ENCODE measurements around the gene SLC1A2.
A peak's percentile ranks its signal among the peaks of the same experiment; 100 is the strongest.

The SLC1A2 gene

DNA sequence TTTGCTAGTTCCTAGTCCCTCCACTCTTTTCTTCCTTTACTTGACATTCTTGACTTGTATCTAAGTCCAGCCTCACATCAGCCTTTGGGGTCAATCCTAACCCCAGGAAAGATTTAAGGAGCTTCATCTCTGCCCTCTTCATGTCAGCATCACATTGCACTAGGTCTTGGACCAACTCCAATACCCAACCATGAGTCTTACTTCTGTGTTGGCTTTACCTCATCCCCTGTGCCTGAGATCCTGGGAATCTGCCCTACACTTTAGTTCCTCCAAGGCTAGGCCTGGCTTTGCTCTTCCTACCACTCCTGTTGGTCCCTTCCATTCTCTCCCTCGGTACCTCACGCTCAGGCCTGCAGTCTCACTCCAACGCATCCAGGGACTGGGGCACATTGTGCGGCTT is 117.0 kb downstream of the SLC1A2 start:
- no peak for DNase-seq (ENCODE audit: low read depth)

DNA sequence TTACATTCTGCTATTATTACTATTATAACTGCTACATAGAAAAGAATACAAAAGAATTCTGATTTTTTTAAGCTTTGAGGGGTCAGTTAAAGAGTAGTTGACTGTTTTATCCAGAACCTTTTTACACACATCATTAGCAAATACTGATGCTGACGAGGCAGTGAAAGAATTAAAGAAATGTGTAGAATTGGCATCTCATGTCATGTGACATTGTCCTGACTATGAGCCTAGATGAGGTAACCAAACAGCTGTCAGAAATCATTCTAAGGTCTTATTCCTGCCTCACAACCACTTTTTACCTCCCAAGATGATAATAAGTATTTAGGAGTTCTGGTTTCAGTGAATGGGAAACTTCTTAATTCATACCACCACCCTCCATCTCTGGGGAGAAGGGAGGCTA is 121.0 kb downstream of the SLC1A2 start:
- no peak for DNase-seq (ENCODE audit: low read depth)

DNA sequence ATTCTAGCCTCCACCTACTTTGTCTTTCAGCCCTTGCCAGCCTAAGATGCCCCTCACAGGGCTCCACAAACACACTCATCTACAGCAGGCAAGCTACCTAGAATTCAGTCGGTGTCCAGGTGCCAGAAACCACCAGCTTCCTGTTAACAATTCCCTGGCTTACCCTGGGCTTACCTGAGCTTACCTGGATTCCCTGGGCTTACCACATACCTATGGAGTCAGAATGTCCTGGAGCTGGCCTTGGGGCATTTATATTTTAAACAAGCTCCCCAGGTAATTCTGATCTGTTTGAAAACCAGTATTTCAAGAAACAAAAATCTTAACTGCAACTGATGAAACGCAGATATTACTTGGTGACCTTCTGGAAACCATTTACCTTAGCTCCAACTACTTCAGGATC is 123.6 kb downstream of the SLC1A2 start:
- DNase-seq (ENCODE audit: low read depth) = no peak

DNA sequence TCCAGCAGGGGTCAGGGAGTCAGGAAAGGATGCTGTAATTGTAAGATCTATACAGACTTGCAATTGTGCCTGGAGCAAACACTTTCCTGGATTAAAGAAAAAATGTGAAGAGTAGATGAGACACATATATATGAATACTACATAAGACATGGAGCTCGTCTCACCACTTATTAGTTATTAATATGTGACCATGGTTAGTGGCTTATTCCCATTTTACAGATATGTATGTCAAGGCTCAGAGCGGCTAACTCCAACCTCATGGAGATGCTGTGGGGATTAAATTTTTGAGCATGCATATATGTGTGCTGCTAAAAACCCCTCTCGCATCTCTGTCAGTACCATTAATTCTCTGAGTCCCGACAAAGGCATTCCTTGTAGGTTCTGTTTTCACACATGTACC is 125.7 kb downstream of the SLC1A2 start:
- no peak for DNase-seq (ENCODE audit: low read depth)

DNA sequence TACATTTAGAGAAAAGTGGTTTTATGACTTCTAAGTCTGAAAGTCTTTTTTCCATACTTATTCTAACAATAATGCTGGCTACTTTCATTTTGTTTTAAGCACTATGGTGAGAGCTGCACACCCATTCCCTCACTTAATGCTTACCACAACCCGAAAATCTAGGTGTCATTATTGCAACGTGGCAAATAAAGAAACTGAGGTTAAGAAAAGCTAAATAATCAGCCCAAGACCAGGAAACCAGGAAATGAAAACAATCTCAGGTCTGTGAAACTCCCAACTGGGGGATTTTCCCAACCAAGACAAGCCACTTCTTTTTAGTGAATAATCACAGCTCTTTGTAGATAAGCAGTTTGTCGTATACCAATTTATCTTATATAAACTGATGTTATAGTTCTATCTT is 126.3 kb downstream of the SLC1A2 start:
- DNase-seq (ENCODE audit: low read depth) = no peak

DNA sequence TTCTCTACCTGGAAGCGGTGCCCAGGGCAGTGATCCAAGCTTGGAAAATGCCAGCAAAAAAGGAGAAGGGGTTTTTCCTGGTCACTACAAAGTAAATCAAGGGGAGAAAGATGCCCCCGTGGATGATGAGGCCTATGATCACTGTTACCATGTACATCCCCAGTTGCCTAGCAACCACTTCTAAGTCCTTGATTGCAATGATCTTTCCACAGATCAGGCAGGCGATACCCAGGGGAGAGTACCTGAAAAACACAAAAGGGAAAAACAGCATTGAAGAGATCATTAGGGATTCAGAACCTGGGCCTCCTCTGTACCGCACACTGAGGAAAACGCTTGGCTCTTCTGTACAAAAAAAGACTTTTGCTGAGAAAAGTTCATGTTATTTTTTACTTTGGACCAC is 127.1 kb downstream of the SLC1A2 start:
- DNase-seq (ENCODE audit: low read depth) = no peak

DNA sequence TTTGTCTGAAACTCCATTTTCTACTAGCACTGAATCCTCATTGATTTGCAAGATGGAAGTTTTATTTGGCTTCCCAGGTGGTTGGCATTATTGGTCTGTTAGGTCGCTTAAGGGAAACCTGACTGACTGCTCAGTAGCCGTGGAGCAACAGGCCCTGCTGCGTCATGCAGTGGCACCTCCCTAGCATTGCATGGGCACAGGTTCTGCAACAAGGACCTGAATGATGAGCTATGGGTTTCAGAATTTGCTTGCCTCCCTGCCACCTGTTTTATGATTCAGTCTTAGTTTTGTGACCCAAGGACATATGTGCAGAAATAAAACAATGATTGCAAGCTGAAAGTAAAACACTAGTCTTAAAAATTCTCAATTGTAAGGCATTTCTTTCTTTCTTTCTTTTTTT is 128.5 kb downstream of the SLC1A2 start:
- no peak for DNase-seq (ENCODE audit: low read depth)

DNA sequence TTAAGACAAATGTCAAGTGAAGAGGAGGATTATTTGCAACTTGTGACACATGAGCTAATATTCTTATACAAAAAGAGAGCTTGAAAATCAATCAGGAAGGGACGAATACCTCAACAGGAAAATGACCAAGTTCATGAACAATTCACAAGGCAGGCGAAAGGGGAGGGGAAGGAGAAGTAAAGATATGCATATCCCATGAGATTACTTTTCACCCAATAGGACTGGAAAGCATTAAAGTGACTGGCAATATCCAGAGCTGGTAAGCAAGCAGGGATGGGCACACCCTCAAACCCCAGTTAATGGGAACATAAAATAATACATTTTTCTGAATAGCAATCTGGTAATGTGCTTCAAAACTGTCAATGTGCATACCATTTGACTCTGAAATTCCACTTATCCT is 129.5 kb downstream of the SLC1A2 start:
- no peak for DNase-seq (ENCODE audit: low read depth)

DNA sequence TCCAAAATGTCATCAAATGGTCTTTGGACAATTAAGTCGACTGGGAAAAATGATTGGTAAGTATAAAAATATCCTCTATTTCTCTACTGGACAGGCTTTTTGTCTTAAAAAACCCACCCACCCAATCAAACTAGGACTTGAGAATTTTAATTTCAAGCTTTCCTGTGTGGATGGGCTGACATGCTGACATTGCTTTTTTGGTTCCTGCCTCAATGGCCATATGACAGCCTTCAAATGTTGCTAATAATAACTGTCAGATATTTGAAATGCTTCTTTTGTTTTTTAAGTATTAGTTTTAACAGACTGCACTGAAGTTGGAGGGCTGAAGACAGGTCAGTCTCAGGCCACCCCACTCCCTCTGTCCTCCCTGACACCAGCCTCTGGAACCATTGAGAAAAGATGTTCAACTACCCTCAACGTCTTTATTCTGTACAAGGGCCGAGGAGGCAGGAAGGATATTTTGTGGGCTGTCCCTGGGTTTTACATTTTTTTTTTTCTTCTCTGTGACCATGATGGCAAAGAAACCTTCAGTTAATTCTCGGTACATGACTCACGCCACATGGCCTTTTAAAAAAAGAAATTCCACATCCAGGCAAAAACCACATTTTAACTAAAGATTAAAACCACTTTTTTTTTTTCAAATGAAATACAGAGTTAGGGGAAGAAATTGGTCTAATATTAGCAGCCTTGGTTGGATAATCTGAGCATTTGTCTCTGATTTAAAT is 130.4 kb downstream of the SLC1A2 start:
- no peak for DNase-seq (ENCODE audit: low read depth)

DNA sequence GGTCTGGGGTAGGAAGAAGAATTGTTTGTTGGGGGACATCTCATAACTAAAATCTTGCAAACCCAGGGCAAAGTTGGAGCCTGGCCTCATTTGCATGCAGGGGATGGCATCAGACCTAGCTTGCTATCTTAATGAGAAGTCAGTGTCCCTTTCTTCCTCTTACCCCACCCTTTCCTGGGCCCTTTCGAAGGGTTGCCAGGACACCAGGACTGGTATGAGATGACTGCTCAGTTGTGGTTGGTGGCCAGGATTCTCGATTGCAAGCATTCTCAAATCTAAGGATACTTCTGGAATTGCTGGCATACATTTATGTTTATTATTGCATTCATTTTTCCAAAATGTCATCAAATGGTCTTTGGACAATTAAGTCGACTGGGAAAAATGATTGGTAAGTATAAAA is 131.0 kb downstream of the SLC1A2 start:
- DNase-seq (ENCODE audit: low read depth) = no peak

DNA sequence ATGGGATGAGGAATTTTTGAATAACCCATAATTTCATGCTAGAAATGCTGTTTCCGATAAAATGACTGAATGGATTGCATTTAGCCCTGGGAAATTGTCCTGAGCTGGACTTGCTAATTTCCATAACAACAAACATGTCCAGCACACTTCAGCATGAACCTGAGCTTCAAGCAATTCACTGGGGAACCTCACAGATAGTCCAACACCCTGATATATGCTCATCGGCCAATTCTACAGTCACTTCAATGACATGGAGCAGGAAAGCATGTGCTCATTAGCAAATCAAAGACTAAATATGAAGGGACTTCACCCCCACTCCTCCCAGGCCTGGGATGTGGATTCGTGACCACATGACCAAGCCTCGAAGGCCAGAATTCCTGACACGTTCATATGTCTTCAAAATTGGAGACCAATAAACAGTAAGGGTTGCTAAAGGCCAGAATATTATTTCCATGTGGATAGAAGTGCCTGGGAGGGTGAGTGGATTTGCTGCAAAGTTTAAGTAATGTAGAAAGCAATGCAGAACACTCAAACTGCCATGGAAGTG is 131.9 kb downstream of the SLC1A2 start:
- DNase-seq (ENCODE audit: low read depth) = no peak

DNA sequence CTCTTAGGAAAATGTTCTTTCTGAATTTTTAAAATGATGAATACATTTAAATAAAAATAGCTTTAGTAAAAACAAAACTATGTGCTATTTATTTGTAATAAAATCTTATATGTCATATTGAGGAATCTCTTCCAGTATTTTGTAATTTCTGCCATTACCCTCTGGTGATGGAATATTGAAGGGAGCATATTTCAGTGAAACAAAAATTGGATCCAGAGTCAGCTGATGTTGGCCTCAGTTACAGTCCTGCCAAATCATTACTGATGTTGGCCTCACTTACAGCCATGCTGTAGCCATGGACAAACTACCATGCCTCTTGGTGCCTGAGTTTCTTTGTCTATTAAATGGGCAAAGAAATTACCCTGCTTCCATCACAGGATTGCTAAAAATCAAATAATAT is 133.2 kb downstream of the SLC1A2 start:
- no peak for DNase-seq (ENCODE audit: low read depth)

DNA sequence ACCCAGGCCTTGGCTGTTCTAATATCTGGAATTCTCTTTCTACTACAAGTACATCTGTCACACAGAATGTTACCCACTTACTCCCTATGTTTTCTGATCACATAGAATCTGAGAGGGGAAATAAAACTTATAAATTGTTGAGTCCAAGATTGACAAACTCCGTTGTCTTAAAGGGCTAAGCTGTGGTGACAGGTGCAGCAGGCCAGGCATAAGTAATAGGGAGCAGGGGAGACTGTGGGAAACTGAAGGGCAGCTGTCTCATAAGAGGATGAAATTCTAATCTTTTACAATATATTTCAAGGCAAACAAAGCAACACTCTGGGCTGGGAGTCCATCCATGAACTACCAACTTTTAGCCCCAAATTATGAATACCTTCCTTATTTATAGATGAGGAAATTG is 133.9 kb downstream of the SLC1A2 start:
- DNase-seq (ENCODE audit: low read depth) = no peak

DNA sequence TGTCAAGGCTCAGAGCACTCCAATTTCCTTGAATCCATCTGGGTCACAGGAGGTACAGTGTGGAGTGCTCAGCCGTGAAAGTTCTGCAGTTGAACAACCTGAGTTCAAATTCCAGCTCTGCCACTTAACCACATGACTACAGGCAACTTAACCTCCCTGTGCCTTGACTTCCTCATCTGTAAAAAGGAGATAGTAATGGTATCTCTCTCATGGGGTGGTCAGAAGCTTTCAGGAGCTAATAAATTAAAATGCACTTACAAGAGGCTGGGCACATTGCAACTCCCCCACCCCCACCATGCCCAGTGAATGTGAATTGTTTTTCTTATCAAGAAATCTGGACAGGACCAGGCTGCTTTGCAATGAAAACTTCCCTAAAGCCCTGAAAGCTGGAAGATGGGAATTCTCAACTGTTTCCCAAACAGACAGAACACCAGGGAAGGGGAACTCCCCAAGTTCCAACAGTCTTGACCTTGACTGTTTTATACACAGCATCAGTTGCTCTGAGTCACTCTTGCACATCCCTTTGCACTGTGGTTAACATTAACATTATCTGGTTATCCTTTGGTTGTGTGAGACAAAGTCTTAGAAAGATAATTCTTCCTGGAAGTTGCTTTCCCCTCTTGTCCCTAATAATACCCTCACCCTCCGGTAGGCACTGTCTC is 137.0 kb downstream of the SLC1A2 start:
- DNase-seq (ENCODE audit: low read depth) = no peak

DNA sequence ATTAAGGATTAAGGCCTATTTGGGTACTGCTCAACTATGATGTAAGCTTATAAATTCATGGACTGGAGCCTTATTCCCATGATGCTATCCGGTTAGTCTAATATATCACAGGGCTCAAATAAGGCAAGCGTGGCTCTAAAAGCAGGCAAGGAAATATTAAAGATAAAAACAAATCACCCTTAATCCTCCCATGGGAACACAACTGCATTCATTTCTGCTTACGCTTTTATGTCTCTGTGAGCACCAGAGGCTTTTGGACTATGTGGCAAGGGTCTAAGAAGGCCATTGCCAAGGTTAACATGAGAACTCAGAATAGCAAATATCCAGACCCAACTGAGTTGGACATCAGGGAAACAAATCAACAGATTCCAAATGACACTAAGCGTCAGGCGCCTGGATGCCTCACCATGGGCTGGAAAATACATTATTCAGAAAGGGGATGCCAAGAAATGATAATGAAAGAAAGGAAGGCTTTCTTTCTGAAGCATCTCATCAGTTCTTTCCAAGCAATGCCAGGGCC is 138.1 kb downstream of the SLC1A2 start:
- no peak for DNase-seq (ENCODE audit: low read depth)

DNA sequence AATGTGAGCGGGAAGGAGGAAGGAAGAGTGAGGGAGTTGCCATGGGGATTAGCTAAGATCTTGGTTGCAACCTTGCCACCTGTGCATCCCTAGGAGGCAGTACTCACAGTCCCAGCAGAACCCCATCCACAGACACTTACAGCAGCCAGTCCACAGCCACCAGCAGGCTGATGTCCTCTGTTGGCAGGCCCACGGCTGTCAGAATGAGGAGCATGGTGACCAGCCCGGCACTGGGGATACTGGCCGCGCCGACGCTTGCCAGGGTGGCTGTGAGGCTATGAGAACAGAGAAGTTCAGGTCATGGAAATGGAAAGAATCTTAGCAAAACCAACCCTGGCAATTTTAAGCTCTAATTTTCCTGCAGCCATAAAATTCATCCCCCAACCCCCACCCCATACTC is 138.6 kb downstream of the SLC1A2 start:
- DNase-seq (ENCODE audit: low read depth) = no peak

DNA sequence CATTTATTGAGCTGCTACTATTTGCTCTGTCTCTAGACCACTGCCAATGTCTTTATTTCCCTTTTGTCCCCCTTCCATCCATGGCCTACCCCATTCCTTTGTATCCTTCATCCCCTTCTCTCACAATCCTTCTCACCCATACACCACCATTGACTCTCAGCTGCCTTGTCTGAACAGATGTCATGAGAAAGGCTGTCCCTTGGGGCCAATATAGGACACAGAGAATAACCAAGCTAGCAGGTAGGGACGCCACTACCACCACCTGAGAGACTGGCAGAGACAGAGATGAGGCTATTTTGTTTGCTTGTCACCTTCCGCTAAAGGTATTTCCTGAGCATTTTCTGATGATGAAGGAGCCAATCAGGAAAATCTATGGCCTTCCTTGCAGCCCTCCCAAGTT is 141.5 kb downstream of the SLC1A2 start:
- DNase-seq (ENCODE audit: low read depth) = no peak

DNA sequence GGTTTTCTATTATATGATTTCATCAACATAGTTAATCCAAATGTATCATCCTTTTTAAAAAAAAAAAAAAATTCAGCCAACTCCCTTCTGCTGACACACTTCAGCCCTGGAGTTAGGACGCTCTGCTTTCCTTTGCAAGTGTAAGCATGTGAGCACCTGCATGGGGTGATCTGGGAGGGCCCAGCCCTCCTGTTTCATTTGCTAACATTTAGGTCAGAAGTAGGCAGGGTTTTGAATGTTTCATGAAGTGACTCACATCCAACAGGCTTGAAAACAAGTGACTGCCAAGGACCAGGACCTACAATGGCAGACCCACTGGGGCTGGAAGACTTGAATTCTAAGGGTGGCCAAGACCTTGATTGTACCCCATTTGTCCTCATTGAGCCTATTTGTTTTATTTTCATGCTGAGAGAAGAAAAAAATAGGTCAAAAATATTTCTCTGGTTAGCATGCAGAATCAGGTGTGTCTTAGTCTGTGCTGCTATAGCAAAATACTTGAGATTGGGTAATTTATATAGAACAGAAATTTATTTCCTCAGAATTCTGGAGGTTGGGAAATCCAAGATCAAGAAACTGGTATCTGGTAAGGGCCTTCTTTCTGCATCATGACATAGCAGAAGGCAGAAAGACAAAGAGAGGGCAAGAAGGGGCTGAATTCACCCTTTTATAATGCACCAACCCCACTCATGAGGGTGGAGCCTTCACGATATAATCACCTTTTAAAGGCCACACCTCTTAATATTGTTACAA is 142.8 kb downstream of the SLC1A2 start:
- DNase-seq (ENCODE audit: low read depth) = no peak

DNA sequence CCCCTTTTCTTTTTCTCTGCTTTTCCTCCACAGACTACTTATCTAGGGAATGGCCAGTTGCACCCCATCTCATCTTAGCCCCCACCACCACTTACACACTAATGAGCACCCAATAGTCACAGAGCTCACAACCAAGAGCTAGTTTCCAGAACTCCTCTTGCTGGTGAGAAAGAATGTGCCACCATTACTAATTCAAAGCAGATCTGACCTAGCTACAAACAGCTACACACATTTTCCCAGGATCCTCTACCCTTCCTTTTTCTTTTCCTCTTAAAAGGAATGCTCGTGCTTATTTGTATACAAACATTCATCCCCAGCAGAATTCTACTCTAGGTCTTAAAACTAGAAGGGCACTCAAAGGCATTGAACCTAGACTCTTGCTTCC is 143.6 kb downstream of the SLC1A2 start:
- no peak for DNase-seq (ENCODE audit: low read depth)

DNA sequence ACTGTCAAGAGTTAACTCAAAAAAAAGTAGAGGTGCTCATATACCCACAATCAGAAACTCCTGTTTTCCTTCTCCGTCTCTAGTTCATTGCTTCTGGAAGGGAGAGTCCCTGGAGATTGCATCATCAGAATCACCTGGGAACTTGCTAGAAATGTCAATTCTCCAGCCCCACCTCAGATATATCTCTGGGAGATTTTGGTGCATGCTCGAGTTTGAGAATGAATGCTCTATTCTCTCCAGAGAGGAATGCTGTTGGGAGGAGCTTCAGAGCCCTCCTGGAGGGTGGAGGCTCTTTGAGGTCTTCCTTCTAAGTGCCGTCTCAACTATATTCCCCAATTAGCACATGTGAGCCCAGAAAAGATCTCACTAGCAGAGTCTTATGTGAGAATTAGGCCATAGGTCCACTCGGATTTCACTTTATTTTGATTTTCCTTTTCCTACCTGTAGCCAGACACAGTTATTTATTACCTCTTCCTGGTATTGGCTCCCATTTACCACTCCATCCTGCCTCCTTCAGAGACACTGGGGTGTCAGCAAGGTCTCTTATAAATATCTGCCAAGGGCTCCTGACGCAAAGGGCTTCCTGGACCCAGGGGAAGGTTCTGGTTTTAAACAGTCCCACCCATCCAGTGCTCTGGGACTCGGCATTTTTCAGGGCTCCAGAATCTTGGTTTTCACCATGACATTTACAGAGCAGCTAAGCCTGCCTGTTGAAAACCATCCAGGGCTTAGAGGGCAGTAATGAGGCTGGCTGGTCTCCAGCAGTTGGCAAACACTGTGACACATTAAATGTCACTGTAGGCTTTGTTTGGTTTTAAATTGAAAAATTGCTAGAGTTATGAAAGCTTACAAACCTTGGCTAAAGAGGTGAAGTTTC is 144.2 kb downstream of the SLC1A2 start:
- DNase-seq (ENCODE audit: low read depth) = no peak

DNA sequence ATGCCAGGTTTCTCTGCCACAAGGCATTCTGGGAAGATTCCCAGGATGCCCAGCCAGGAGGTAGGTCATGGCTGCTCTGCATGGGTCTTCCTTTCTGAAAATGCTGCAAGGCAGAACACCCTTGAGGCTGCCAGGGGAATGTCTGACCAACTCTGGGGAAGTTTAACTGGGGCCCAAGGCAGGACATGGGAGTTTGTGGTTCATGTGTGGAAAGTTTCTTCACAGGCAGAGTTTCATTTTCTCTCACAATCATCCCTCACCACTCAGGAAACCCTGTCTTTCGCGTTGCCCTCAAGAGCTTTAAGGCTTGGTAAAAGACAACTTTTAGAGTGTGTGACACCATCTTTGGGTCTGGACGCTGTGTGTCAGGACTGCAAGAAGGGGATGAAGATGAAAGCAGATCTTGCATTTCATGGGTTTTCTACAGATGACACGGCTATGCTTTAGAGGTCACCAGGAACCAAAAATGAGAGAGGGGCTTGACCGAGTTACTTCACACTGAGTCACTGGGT is 146.9 kb downstream of the SLC1A2 start:
- peak; percentile 1 for DNase-seq (ENCODE audit: low read depth)

DNA sequence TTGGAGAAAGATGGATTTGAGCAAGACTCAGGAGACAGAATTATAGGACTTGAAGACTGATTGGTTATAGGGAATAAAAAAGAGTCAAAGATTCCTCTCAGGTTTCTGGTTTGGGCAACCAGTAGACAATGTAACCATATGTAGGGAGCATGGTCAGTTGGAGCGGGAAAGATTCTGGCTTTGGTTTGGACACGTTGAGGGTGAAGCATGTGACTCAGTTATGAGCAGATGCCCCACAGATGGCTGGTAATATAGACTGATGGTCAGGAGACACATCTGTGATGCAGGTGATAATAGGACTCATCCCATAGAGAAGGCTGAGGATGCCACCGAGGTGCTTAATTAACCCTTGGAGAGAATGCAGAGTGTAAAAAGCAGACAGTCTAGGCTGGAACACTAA is 148.3 kb downstream of the SLC1A2 start:
- DNase-seq (ENCODE audit: low read depth) = no peak

Data from stimulated activated CD8-positive, alpha-beta memory T cell treated with anti-CD3 and anti-CD28 coated beads, Interleukin-7, amount 100 ng/mL, for 24 hours (primary cell).